DMS 273 treated with DMSO at 0.1 percent for 48 hours (cell line): ENCODE results near the gene SKIC8.

ENCODE experiments used
- DNase-seq: peaks from one replicate; lab custom pipeline; 2025; lab: John Stamatoyannopoulos, UW

Gene SKIC8

DNA sequence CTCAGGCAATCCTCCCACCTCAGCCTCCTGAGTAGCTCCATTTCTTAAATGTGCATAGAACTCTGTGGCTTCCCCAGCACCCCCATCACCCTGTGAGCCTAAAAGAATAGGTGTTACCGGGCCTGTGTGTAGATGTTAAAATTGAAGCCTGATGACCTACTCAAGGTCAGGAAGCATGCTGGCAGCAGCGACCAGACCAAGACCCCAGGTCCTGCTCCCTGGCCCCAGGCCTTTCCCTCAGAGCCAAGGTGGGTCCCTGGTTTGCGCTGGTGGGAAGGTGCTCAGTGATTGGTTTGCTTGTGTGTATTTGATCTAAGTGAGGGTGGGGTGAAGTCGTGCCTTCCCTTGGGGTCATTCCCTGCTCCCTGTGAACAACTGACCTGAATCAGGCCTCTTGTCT lies 22.4 kb upstream of the SKIC8 start:
- no peak for DNase-seq

DNA sequence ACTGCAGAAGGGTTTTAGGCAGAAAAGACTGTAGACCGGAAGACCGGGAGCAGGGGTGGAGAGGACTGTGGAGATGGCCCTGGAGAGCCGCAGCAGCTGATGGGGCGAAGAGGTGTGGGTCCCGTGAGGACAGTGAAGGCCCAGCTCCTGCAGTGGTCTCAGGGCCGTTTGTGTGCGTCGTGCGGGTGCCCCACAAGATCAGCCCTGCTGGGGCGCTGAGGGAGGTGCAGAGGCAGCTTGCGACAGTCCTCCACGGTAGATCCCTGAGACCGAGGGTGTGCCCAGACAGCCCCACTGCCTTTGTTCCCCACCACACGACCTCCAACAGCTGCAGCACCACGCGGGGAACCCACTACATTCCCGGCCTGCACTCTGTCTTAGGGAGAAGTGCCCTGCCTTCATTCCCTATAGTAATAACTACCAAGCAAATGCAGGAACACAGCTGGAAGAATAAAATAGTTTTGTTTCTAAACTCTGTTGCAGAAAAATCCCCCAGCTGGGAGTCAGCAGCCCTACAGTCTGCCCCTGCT lies 21.7 kb upstream of the SKIC8 start:
- DNase-seq = no peak

- DNase-seq = no peak
Measured at GRCh38 chr15:78320183-78320582, 20.8 kb upstream of the SKIC8 start.

DNA sequence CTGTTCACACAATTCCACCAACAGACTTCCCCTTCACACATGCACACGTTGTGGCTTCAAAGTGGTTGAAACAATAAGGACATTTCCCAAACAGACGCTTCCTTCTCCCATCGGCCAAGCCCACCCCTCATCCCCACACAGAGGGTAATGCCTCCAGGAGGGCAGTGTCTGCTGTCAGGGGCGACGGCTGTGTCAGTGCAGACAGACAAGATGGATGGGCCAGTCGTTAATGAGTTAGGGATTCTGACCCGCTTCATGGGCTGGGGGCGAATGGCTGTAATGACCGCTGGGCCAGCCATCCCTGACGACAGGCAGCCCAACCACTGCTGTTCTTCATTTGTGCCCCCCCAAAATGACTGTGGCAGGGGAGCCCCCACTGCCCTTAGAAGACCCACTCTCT lies 20.2 kb upstream of the SKIC8 start:
- DNase-seq = no peak

DNA sequence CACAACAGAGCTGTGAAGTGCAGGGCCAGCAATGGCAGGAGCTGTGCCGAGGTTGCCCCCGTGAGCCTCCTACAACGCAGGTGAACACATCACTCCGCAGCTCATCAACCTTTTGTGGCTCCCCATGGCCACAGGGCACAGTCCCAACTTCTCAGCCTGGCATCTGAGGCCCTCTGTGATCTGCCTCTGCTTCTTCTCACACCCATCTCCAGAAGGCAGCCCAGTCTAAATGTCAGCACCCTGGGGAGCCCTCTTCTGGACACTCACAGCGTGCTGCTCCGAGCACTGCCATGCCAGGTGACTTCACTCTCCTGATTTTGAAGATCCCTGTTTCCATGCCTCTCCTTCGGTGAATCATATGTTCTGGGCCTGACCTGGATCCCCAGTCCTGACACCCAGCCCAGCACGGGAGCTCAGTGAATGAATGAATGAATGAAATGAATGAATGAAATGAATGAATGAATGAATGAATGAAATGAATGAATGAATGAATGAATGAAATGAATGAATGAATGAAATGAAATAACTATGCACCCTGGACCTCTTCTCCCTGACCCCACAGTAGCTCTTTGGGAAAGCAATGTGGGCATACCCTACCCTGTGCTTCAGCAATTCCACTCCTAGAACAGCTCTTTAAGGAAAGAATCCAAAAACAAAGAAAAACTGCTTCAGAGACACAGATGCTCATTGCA lies 17.9 kb upstream of the SKIC8 start:
- no peak for DNase-seq

DNA sequence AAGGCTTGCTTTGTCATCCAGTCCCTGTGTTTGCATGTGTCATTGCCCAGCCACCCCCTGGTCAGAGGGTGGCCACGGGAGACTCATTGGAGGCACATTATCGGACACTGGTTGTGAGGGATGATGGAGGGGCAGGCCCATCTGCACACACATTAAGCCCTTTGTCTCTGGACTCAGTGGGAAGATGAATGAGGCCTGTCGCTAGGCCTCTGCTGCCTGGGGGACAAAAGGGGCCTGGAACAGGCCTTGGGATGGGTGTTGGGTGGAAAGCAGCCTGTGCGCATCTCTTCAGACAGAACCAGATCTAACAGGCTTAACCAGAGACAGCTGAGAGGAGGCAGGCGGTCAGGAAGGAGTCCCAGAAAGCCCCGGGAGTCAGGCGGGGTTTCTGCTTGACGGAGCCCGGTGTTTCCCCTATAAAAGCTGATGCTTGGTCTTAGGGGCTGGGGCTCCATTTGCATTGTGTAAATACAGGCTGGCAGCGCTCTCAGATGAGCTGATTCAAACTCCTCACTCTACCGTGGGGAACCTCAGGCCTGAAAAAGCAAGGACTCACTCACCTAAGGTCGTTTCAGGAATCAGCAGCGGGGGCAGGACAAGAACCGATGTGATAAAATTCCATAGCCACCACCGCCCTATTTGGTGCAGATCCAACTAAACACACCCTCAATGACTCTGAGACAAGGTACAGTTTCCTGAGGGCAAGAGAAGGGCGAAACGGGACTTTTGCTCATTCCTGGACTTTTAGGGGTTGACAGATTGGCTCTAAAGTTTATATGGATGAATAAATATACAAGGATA lies 17.1 kb upstream of the SKIC8 start:
- no peak for DNase-seq

DNA sequence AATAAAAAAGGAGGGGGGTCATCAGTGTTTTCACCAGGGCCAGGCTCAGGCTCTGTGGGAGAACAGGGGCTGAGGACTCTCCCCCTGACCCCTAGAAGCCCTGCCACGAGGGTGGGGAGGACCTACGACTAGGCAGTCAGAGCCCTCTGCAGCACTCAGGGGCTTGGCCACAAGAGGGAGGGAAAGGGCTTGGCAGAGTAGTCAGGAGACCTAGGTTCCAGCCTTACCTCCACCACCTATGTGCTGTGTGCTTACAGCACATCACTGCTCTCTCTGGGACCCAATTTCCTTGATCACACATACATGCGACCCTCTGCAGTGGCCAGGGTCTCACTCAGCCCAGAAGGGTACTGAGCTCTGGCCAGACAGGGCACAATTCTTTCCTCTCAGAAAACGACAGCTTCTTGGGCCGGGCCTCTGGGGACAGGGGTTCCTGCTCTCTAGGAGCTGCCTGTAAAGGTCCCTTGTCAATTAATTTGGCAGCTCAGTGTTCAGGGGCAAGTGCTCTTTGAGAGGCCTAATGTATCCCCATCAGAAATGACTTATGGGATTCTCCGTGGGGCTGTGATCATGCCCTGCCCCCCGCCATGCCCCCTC lies 16.4 kb upstream of the SKIC8 start:
- DNase-seq = no peak

- no peak for DNase-seq
Measured at GRCh38 chr15:78314181-78314581, 14.8 kb upstream of the SKIC8 start.

DNA sequence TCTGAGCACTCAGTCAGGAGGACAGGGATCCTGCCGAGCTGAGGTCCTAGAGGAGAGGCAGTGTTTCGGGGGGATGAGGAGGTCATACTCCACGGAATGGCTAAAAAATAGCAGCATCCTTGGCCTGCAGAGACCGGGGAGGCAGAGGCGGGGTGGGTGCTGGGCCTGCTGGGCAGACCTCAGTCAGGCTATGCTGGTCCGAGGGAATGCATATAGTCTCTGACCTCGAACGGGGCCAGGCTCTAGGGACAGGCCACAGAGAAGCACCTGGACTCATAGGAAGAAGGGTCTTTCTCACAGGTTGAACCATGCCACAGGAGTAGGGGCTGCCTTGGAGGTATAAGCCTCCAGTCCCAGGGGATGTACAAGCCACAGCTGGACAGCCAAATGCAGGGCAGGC lies 14.0 kb upstream of the SKIC8 start:
- no peak for DNase-seq

GRCh38 chr15:78312957-78313356 lies 13.5 kb upstream of the SKIC8 start:
- no peak for DNase-seq

DNA sequence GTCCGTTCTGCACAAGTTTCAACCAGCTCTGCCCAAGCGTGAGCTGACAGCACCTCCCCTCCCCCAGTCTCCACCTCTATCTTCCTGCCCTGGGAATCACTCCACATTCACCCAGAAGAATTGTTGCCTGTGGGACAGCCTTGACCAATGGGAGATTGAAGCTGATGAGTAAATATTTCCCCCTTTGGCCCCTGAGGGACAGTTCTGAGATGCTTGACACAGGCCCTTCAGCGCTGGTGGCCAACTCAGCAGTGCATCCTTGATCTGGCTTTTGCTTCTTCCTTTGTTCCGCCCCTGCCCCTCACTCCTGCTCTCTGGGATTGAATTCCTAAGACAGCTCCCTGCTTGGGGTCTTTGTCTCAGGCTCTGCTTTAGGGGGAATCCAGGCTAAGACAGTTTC lies 13.1 kb upstream of the SKIC8 start:
- DNase-seq = no peak

- DNase-seq = no peak
Measured at GRCh38 chr15:78311292-78311691, 11.9 kb upstream of the SKIC8 start.

GRCh38 chr15:78308422-78309032 lies 9.1 kb upstream of the SKIC8 start:
- no peak for DNase-seq

- no peak for DNase-seq
Measured at GRCh38 chr15:78307976-78308375, 8.6 kb upstream of the SKIC8 start.

DNA sequence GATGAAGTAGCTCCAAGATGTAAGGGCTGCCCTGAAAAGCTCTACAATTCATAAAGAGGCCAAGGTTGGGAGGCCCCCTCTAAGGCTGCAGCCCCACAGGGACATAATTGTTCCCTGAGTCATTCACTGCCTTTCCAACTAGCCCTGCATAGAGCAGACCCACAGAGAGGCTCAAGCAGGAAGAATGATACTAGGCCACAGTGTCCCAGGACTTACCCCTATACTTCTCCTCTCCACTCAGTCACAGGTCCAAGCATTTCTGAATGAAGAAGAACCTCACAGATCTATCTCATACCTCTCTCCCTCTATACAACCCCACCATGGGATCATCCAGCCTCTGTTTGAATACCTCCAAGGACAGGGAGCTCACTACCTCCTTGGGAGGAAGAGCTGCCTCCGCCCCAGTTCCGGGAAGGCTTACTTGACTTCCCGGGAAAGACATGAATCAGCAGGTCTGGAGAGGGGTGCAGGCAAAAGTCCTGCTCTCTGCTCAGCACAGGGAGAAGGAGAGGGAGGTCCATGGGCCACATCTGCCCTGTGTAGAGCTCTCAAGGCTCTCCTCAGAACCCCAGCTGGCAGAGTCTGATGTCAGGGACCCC lies 6.9 kb upstream of the SKIC8 start:
- no peak for DNase-seq

DNA sequence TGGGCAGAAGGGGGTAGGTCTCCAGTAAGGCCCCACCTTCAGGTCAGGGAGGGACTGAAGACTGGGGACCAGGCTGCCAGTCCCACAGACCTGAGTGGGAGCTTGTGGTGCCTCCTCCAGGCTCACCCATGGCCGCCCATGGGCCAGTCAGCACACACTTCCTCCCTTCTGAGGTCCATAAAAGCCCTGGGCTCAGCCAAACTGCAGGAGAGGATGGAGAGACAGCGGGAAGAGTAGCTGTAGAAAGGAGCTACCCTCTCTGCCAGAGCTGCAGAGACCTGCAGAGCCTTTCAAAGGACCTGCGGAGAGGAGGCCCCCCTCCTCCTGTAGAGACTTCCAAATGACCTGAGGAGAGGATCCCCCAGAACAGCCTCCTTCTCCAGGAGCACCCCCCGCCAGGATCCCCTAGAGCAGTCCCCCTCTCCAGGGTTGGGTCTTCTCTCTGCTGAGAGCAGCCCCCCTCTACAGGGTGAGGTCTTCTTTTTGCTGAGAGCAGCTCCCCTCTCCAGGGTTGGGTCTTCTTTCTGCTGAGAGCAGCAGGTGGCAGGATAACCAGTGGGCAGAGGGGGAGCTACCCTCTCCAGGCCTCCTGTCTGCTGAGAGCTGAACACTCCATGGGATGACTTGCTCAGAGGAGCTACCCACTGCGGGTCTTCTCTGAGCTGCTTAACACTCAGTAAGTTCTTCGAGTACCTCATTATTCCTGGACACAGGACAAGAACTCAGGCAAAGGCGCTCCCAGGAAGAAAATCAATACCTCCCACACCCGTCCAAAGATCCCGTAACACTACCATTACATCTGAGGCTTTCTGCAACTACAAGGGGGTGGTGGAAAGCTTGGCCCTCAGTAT lies 5.0 kb upstream of the SKIC8 start:
- DNase-seq = no peak

- no peak for DNase-seq
Measured at GRCh38 chr15:78302579-78303312, 3.3 kb upstream of the SKIC8 start.

DNA sequence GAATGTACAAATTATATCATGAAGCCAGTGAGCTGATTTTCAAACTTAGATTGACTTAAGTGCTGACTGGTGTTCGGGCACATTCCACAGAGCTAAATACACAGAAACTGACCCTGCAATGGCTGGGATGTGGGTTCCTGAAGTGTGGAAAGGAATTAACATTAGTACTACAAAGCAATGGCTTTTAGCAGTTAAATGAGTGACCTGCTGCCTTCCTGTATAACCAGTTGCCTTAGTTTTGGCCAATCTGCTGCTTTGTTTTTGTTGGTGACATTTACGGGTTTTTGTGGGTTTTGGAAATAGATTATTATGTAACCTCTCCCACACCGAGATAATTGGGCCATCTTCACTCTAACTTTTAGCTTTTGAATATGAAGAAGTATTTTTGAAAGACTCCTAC lies 2.4 kb upstream of the SKIC8 start:
- DNase-seq = no peak

GRCh38 chr15:78301326-78301725 lies 1.9 kb upstream of the SKIC8 start:
- no peak for DNase-seq

GRCh38 chr15:78292219-78292618 lies 7.2 kb downstream of the SKIC8 start:
- no peak for DNase-seq

DNA sequence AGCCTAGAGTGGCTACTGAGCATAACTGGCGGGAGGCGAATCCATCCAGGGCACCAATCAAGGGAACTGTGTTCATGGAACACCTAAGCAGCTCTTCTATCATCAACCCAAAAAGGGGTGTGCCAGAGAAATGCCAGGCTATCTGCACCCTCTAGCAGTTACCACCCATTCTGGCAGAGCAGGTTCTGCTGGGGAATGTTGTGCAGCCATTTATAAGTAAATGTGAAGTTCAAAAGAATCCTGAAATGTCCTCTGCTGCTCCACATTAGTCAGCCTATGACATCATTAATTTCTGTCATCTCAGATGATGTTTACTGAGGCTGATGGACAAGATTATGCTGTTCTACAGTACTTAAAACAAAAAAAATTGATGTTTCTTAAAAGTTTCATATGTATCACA lies 7.7 kb downstream of the SKIC8 start:
- no peak for DNase-seq
